Stimulated activated CD8-positive, alpha-beta memory T cell treated with anti-CD3 and anti-CD28 coated beads, Interleukin-2, amount 100 ng/mL, for 48 hours (primary cell): ENCODE data around the gene ZFC3H1.
"Not testable (repeated sequence)": the region's sequence is repeated elsewhere in the genome, so short reads cannot be mapped to it uniquely, and the experiment has no call there.

Experiments
- DNase-seq, 2 donors: peaks; one replicate each; pipeline ENCODE4 v3.0.0-alpha.2; 2020; ENCODE audit warnings: low read depth in 2 of 2

The ZFC3H1 gene, protein sequence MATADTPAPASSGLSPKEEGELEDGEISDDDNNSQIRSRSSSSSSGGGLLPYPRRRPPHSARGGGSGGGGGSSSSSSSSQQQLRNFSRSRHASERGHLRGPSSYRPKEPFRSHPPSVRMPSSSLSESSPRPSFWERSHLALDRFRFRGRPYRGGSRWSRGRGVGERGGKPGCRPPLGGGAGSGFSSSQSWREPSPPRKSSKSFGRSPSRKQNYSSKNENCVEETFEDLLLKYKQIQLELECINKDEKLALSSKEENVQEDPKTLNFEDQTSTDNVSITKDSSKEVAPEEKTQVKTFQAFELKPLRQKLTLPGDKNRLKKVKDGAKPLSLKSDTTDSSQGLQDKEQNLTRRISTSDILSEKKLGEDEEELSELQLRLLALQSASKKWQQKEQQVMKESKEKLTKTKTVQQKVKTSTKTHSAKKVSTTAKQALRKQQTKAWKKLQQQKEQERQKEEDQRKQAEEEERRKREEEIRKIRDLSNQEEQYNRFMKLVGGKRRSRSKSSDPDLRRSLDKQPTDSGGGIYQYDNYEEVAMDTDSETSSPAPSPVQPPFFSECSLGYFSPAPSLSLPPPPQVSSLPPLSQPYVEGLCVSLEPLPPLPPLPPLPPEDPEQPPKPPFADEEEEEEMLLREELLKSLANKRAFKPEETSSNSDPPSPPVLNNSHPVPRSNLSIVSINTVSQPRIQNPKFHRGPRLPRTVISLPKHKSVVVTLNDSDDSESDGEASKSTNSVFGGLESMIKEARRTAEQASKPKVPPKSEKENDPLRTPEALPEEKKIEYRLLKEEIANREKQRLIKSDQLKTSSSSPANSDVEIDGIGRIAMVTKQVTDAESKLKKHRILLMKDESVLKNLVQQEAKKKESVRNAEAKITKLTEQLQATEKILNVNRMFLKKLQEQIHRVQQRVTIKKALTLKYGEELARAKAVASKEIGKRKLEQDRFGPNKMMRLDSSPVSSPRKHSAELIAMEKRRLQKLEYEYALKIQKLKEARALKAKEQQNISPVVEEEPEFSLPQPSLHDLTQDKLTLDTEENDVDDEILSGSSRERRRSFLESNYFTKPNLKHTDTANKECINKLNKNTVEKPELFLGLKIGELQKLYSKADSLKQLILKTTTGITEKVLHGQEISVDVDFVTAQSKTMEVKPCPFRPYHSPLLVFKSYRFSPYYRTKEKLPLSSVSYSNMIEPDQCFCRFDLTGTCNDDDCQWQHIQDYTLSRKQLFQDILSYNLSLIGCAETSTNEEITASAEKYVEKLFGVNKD (N-terminal part only)

GRCh38 chr12:71663561-71664410 lies at the start of gene ZFC3H1, which contains the start of gene THAP2:
ZFC3H1 (minus strand) TSS chr12:71663848; CDS start chr12:71663610, 238 bp downstream.
THAP2 (plus strand) TSS chr12:71664301; CDS start chr12:71664510, 209 bp downstream.
- DNase-seq = peak; percentile 66 to 79

- no peak for DNase-seq
These were observed 46.9 kb upstream of the ZFC3H1 start for GRCh38 chr12:71710276-71711125.

DNA sequence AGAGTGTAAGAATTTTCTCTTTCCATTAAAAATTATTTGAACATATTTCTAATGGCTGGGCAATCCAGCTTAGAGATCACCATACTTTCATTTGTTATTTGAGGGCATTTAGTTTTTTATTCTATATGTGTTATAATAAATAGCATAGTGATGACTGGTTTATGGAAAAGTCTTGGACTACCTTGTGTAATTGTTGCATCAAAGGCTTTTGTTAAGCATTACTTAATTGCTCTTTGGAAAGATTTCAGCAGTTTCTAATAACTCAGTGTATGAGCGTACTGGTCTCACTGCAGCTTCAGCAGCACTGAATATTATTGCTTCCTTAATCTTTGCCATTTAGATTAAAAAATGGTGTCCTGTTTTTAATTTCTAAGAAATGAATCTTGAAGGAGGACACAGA lies 45.0 kb upstream of the ZFC3H1 start:
- no peak for DNase-seq

DNA sequence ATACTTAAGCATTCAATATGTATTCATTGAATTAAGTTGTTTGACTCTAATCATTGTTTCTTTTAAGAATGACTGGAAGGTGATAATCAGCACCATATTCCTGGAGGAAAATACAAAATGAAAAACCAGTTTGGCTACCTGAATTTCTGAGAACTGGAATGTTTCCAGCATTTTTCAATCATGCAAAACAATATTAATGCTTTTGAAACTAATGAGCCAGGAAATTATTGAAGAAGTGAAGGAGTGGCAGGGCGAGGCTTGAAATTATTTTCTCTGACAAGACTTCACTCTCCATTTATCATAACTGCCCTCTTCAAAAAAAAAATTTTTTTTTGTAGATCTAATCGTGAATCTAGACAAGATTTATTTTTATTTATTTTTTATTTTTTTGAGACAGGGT lies 41.3 kb upstream of the ZFC3H1 start:
- DNase-seq = no peak

- DNase-seq = no peak
These were observed 39.6 kb upstream of the ZFC3H1 start for GRCh38 chr12:71703206-71703605.

- no peak for DNase-seq
These were observed 38.9 kb upstream of the ZFC3H1 start for GRCh38 chr12:71702590-71702989.

GRCh38 chr12:71702181-71702580 lies 38.5 kb upstream of the ZFC3H1 start:
- not testable (repeated sequence) for DNase-seq

GRCh38 chr12:71695782-71696181 lies 32.1 kb upstream of the ZFC3H1 start:
- no peak for DNase-seq

GRCh38 chr12:71694099-71694820 lies 30.6 kb upstream of the ZFC3H1 start:
- DNase-seq = no peak

GRCh38 chr12:71693651-71694050 lies 30.0 kb upstream of the ZFC3H1 start:
- not testable (repeated sequence) for DNase-seq

- no peak for DNase-seq
These were observed 29.5 kb upstream of the ZFC3H1 start for GRCh38 chr12:71693126-71693525.

GRCh38 chr12:71691504-71692129 lies 28.0 kb upstream of the ZFC3H1 start:
- DNase-seq = no peak

GRCh38 chr12:71688961-71689570 lies 25.4 kb upstream of the ZFC3H1 start:
- no peak for DNase-seq

GRCh38 chr12:71687172-71687571 lies 23.5 kb upstream of the ZFC3H1 start:
- not testable (repeated sequence) for DNase-seq

GRCh38 chr12:71686658-71687025 lies 23.0 kb upstream of the ZFC3H1 start:
- DNase-seq = no peak

DNA sequence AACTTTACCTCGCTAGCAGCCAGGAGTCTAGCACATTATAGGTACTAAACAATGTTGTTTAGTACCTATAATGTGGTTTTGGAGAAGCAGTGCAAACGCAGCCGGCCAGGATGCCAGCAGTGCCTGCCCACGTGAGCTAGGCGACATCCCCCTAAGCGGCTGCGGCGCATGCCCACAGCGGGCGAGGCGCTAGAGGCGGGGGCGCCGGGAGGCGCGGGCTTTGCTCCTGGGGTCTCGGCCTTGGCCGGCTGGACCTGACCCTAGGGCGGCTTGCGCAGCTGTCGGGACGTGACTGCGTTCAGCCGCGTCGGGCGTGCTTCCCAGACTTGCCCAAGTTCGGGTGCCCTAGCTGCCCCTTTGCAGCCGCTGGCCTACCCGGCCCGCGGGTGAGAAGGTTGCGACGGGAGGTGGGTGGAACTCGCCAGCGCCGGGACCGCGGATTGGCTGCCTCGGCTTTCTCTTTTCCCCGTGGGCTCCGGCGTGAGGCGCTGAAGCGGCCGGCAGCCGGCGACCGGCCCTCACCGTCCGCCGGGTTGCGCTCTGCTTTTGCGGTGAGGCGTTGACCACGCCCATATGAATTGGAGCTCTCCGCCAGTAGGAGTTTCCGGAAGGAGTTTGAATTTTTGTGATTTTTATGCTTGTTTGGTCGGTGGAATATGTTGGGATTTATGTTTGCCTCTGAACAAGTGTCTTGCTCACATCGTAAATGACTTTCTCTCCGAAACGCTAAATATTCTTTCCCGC lies 22.4 kb upstream of the ZFC3H1 start, which contains the start of gene TMEM19:
TMEM19 (plus strand) TSS at position 169 of the 744 bp plus-strand sequence. CDS start 599 bp downstream, outside the sequence.
- DNase-seq = peak; percentile 73 to 79

GRCh38 chr12:71685312-71685906 lies 21.8 kb upstream of the ZFC3H1 start:
- DNase-seq = no peak
